CD4-positive, alpha-beta T cell treated with Interleukin-17A for 4 hours (primary cell): ENCODE measurements around the gene VSTM2B.
"Not testable (repeated sequence)": the region's sequence is repeated elsewhere in the genome, so short reads cannot be mapped to it uniquely, and the experiment has no call there.

Experiments used
- DNase-seq: peaks from one replicate; pipeline ENCODE4 v3.0.0-alpha.2; 2020; ENCODE audit warnings: mixed read lengths

VSTM2B gene

GRCh38 chr19:29525901-29526729 is at the start of gene VSTM2B:
TSS of gene VSTM2B (plus strand) at chr19:29525994. CDS start at chr19:29526584, 590 bp downstream.
- no peak for DNase-seq

- no peak for DNase-seq
Observed at GRCh38 chr19:29476528-29476927, 49.3 kb upstream of the VSTM2B start.

- no peak for DNase-seq
Observed at GRCh38 chr19:29477831-29478577, 47.8 kb upstream of the VSTM2B start.

GRCh38 chr19:29478578-29479565 is 46.9 kb upstream of the VSTM2B start:
- no peak for DNase-seq

GRCh38 chr19:29479941-29480340 is 45.9 kb upstream of the VSTM2B start:
- no peak for DNase-seq

GRCh38 chr19:29480507-29480906 is 45.3 kb upstream of the VSTM2B start:
- no peak for DNase-seq

- no peak for DNase-seq
Observed at GRCh38 chr19:29482855-29483640, 42.7 kb upstream of the VSTM2B start.

GRCh38 chr19:29483641-29483920 is 42.2 kb upstream of the VSTM2B start:
- no peak for DNase-seq

- DNase-seq, result no peak
Observed at GRCh38 chr19:29483944-29484581, 41.7 kb upstream of the VSTM2B start.

GRCh38 chr19:29484876-29485275 is 40.9 kb upstream of the VSTM2B start:
- DNase-seq, result no peak

GRCh38 chr19:29485293-29485692 is 40.5 kb upstream of the VSTM2B start:
- DNase-seq, result no peak

GRCh38 chr19:29486961-29487360 is 38.8 kb upstream of the VSTM2B start:
- not testable (repeated sequence) for DNase-seq

- no peak for DNase-seq
Observed at GRCh38 chr19:29487432-29487831, 38.4 kb upstream of the VSTM2B start.

GRCh38 chr19:29488316-29488715 is 37.5 kb upstream of the VSTM2B start:
- no peak for DNase-seq

GRCh38 chr19:29489172-29489951 is 36.4 kb upstream of the VSTM2B start:
- no peak for DNase-seq

GRCh38 chr19:29491491-29491890 is 34.3 kb upstream of the VSTM2B start:
- no peak for DNase-seq

GRCh38 chr19:29491995-29492577 is 33.7 kb upstream of the VSTM2B start:
- DNase-seq, result no peak

- DNase-seq, result no peak
Observed at GRCh38 chr19:29492769-29493168, 33.0 kb upstream of the VSTM2B start.

- DNase-seq, result no peak
Observed at GRCh38 chr19:29495091-29495490, 30.7 kb upstream of the VSTM2B start.

GRCh38 chr19:29495901-29496441 is 29.8 kb upstream of the VSTM2B start:
- no peak for DNase-seq
